ENCODE measurements around the gene DHRS13.
"Not testable (repeated sequence)": the region's sequence is repeated elsewhere in the genome, so short reads cannot be mapped to it uniquely, and the experiment has no call there.

The DHRS13 gene

DNA sequence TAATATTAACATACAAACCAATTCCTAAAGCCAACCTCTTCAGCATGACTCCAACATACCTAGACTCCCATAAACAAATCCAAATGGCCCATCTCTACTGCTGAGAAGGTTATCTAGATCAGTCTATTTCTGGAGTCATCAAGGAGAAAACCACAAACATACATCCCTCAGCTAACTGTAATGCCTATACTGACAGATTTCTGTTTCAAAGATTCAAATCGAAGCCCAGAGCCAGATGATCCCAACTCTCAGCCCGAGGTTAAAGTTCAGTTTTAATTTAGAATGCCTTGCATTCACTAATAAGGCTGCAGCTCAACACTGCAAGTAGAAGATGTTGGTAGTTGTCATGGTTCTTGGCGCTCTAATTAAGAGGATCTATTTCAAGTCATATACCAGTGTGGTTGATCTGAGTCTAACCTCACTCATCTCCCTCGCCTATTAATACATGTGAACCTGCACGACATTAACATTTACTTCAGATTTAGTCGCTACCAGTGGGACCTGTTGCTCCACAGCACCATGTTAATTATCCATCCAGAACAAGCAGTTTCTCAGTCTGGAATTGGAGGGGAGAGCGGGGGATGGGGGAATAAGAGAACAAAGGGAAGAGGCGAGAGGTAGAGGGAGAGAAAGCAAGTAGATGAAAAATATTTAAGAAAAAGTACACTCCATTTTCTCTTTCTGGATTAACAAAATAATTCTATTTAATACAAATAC, 33.0 kb upstream of the DHRS13 start:
- no peak for DNase-seq (ENCODE audit: low read depth)

DNA sequence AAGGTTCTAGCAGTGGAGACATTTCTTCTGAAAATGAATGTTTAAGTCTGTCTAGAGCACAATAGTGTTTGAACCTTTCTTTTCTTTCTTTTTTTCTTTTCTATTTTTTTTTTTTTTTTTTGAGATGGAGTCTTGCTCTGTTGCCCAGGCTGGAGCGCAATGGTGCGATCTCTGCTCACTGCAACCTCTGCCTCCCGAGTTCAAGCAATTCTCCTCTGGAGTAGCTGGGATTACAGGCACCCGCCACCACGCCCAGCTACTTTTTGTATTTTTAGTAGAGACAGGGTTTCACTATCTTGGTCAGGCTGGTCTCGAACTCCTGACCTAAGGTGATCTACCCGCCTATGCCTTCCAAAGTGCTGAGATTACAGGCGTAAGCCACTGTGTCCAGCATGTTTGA, 31.6 kb upstream of the DHRS13 start:
- not testable (repeated sequence) for DNase-seq (ENCODE audit: low read depth)

GRCh38 chr17:28929787-28930186, 26.9 kb upstream of the DHRS13 start:
- no peak for DNase-seq (ENCODE audit: low read depth)

DNA sequence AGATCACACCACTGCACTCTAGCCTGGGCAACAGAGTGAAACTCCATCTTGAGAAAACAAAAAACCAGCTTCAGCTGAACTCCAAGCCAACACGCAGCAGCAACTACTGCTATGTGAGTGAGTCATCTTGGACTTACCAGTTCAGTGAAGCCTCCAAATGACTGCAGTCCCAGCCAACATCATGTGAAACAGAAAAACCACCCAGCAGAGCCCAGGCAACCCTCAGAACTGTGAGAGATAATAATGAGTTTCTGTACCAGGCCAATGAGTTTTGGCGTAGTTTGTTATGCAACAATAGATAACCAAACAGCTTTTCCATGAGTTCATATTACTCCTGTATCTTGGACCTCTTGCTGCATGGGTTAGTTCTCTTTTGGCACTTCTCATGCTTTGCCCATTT, 25.2 kb upstream of the DHRS13 start:
- DNase-seq (ENCODE audit: low read depth): no peak

DNA sequence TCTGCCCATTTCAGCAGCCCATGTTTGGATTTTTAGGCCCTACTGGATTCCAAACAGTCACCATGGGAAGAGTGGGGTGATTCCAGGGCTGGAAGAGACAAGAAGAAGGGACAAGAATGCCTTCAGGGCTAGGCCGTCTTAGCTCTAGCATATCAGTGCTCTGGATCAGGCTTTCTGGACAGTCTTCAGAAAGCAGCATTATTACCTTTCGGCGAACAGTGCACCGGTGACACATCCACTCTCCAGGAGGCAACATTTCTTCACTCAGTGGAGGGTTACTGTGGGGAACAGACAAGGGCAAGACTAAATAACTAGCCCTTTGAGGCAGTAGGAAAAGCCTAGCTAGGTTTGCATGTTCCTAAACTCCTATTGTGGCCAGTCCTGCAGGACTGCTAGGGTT, 23.9 kb upstream of the DHRS13 start:
- DNase-seq (ENCODE audit: low read depth): no peak

DNA sequence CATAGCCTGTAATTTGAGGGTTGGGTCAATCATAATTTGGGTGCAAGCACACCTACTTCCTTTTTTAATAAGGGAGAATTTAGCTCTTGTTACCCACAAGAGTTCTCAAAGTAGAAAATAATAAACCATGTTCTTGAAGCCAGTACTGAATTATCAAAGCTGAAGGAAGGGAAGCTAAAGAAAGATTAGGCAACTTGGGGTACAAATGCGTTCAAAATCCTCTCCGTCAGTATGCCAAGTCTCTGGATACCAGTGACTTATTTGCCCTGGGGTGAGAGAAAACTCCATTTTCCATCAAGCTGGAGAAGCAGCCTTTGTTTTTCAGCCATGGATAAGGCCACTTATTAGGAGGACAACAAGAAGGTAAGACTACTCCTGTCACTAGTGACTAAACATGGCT, 23.5 kb upstream of the DHRS13 start:
- DNase-seq (ENCODE audit: low read depth): no peak

- no peak for DNase-seq (ENCODE audit: low read depth)
Measured at GRCh38 chr17:28925912-28926365, 23.1 kb upstream of the DHRS13 start.

- no peak for DNase-seq (ENCODE audit: low read depth)
Measured at GRCh38 chr17:28920201-28920600, 17.3 kb upstream of the DHRS13 start.

GRCh38 chr17:28918295-28918694, 15.4 kb upstream of the DHRS13 start:
- no peak for DNase-seq (ENCODE audit: low read depth)

- DNase-seq (ENCODE audit: low read depth): no peak
Measured at GRCh38 chr17:28917465-28917864, 14.6 kb upstream of the DHRS13 start.

DNA sequence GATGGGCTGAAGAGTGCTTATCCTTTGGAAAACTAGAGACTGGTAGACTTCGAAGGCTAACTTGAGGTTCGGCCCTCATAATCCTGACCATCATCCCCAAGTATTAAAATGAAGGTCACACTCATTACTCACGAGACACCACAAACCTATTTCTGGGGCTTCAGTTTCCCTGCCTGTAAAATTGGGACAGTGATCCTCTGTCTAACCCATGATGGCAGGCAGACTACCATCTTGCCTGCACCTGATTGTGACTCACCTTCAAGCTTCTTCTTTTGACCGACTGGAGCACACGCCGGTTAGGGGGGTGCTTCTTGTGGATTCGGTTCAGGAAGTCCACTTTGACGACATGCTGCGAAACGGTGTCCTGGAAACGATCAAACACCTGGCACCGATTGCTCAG, 14.2 kb upstream of the DHRS13 start:
- DNase-seq (ENCODE audit: low read depth): no peak

DNA sequence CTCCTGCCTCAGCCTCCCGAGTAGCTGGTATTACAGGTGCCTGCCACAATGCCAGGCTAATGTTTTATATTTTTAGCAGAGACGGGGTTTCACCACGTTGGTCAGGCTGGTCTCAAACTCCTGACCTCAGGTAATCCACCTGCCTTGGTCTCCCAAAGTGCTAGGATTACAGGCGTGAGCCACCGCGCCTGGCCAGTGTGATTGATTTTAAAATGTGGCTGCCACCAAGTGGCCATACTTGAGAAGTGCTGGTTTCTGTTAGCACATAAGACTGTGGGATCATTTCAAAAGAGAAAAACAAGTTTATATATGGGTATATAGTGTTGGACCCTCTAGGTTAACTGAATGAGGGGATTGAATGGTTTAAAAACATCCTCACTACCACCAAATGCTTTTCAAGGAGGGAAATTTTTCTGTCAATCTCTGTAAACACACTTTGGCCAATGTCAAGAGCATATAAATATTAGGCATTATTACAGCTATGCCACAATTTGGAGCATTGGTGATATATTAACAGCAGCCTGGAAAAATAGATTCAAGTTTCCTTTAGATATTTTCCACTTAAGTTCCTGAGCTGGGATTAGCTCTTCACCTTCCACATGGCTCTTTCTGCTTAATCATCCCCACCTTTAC, 13.5 kb upstream of the DHRS13 start:
- no peak for DNase-seq (ENCODE audit: low read depth)

DNA sequence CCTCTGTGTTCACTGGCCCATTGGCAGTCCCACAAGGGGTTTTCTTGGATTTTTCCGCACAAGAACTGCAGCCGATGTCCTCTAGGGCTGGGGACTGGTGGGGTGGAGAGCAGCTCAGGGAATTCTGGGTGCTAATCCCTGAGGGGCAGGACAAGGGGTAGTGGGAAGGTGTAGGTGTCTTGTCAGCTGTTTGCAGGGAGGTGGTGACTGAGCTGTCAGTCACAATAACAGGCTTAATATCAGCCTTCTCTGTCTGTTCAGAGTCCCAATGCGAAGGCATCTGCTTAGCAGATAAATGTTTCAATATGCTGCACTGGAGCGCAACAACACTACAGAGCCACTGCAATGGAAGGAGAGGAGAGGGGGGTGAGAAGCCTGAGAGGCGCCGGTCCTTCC, 10.1 kb upstream of the DHRS13 start:
- no peak for DNase-seq (ENCODE audit: low read depth)

- DNase-seq (ENCODE audit: low read depth): no peak
Measured at GRCh38 chr17:28912281-28912937, 9.5 kb upstream of the DHRS13 start.

DNA sequence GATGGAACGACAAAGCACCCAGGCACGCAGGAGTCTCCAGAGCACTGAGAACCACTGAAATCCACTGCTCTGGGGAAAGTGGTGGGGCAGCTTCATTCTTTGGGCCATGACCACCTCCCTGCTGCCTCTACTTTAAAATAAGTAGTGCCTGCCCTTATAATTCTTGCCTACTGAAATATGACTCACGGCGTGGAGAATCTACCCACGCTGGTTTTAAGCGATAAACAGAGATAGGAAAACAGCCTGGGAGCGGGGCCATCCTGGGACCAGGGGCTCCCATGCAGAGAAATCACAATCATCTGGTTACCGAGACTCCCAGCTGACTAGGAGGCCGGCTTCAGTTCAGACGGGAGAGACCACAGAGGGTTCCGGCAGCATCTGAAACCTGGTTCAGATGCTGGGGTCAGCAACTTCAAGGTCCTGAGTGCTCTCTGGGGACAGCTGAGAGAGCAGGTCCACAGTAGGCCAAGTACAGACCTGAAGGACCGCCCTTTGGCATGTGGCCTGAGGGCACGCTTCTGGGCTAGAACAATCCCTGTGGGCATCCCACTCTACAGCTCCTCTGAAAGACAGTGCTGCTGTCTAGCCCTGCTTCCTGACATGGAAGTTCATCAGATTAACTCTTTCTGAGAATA, 8.6 kb upstream of the DHRS13 start:
- DNase-seq (ENCODE audit: low read depth): no peak

- no peak for DNase-seq (ENCODE audit: low read depth)
Measured at GRCh38 chr17:28910534-28910933, 7.7 kb upstream of the DHRS13 start.

DNA sequence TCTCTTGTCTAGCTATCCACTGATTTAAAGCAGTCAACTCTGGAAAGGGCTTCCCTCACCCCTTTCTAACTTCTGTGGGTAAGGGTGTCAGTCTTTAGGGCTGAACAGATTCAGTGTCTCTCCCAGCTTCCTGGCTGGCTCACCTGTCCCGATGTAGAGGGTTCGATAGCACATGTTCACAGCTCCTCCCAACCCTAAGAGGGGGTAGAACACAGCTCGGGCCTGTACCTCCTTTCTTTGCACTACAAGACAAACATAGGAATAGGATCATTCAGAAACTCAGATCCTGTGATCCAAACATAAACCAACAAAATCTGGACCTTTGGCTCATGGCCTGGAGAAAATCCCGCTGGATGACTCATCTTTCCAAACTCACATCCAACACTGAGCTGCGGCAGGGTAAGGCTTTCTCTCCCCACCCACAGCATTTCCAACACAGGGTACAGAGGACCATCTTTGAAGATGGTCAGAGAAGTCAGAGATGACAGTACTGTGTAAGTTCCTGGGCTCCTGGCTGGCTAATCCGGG, 5.8 kb upstream of the DHRS13 start:
- DNase-seq (ENCODE audit: low read depth): no peak

GRCh38 chr17:28907709-28908475, 5.0 kb upstream of the DHRS13 start:
- DNase-seq (ENCODE audit: low read depth): no peak

- DNase-seq (ENCODE audit: low read depth): no peak
Measured at GRCh38 chr17:28906706-28907438, 4.0 kb upstream of the DHRS13 start.

GRCh38 chr17:28906276-28906675, 3.4 kb upstream of the DHRS13 start:
- no peak for DNase-seq (ENCODE audit: low read depth)

DNA sequence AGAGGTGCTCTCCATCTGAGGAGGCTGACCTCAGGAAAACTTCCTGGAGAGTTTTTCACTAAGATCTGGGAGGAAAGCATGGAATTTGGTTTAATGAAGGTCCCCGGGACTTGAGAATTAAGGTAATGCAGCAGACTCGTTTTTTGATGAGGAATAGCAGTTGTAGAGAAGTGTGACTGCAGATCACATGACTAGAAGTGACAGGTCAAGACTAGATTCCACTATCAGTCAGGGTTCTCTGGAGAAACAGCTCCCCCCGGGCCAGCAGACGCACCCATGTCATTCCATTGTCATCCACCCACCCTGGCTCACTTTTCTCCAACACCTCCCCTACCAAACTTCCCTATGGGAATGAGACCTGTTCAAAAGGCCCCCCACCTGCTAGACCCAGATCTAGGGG, 1.9 kb upstream of the DHRS13 start:
- DNase-seq (ENCODE audit: low read depth): no peak

Measured in stimulated activated CD8-positive, alpha-beta memory T cell treated with anti-CD3 and anti-CD28 coated beads, Interleukin-15, amount 100 ng/mL, for 24 hours (primary cell).